Measurements from ENCODE around the gene USH2A.

GRCh38 chr1:216193839-216194443 lies 229.3 kb downstream of the USH2A start:
- peak in 1 of 3 experiments; percentile 4 for TF ChIP-seq CTCF (IDR thresholded peaks at IDR 0.05)
- no peak for TF ChIP-seq POLR2A (IDR thresholded peaks at IDR 0.05; ENCODE audit: low read depth)
- no peak for TF ChIP-seq POLR2AphosphoS5 (IDR thresholded peaks at IDR 0.05)
- no peak for TF ChIP-seq EP300 (IDR thresholded peaks at IDR 0.05)
